ENCODE results near the gene MICA. TPM values are rescaled to one million over a fixed set of nuclear protein-coding genes. Genes with fewer than 3 reads are reported as not detected.

Gene MICA
- total and polyA plus RNA-seq, 9 of the 15 experiments (the other 6 are each of a cell fraction or from before 2014, with no cell fraction given) = 11.8 to 24.6 (median 16.7) TPM

DNA sequence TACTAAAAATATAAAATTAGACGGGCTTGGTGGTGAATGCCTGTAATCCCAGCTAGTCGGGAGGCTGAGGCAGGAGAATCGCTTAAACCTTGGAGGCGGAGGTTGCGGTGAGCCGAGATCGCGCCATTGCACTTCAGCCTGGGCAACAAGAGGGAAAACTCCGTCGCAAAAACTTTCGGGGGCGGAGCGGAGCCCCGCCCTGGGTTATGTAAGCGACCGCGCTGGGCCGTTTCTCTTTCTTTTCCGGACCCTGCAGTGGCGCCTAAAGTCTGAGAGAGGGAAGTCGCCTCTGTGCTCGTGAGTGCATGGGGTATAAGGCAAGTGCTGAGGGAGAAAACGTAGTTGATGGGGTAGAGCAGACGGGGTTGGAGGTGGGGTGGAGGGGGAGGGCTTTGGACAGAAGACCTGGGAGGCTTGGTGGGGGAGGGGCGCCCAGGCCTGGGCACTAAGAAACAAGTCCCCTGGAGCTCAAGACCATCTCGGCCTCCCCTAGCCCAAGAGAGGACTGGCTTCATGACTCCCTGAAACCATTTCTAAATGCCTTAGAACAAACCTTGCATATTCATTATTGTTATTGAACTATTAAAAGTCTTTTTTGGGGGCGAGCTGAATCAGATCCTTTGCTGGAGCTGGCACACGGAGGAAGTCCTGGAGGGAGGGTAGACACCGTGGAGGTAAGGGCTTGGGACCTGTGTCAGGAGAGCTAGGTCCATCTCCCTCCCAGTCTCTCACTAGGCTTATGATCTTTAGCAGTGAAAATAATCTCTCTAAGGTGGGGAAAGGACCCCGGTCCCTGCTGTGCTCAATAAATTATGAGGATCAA, 2.7 kb upstream of the MICA start (continued):
- TF ChIP-seq DMBX1 (CRISPR knock-in tag; IDR thresholded peaks at IDR 0.05; ENCODE audit: borderline replicate concordance) = no peak
- TF ChIP-seq PHF21A (IDR thresholded peaks at IDR 0.05; ENCODE audit: borderline replicate concordance, low read depth) = no peak
- peak; percentile 69; the same call in 1 of the 2 replicates for TF ChIP-seq POLR2AphosphoS5 (IDR thresholded peaks at IDR 0.05; ENCODE audit: control insufficient read depth, insufficient read depth, low read depth, low read length)
- no peak for TF ChIP-seq ETV5 (CRISPR knock-in tag; IDR thresholded peaks at IDR 0.05; ENCODE audit: low read depth)
- TF ChIP-seq ZC3H4 (CRISPR knock-in tag; IDR thresholded peaks at IDR 0.05; ENCODE audit: borderline replicate concordance) = no peak
- TF ChIP-seq PML (IDR thresholded peaks at IDR 0.05; ENCODE audit: low read length) = 0 out of 2 replicates have a peak, but pooled peaks have one; percentile 30
- TF ChIP-seq MYNN (IDR thresholded peaks at IDR 0.05) = 0 out of 2 replicates have a peak, but pooled peaks have one; percentile 9
- no peak for TF ChIP-seq MYNN (CRISPR knock-in tag; IDR thresholded peaks at IDR 0.05)
- TF ChIP-seq CC2D1A (IDR thresholded peaks at IDR 0.05) = no peak
- TF ChIP-seq ZBTB1 (CRISPR knock-in tag; IDR thresholded peaks at IDR 0.05; ENCODE audit: borderline replicate concordance, low read depth) = no peak
- TF ChIP-seq, protein P1, sequence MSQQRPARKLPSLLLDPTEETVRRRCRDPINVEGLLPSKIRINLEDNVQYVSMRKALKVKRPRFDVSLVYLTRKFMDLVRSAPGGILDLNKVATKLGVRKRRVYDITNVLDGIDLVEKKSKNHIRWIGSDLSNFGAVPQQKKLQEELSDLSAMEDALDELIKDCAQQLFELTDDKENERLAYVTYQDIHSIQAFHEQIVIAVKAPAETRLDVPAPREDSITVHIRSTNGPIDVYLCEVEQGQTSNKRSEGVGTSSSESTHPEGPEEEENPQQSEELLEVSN (IDR thresholded peaks at IDR 0.05; ENCODE audit: borderline replicate concordance in 1 of 2, extremely low read depth in 1 of 2, insufficient read depth in 1 of 2, insufficient read length in 1 of 2, low read depth in 1 of 2, low read length in 1 of 2, poor library complexity in 1 of 2, severe bottlenecking in 1 of 2) = peak in 1 of 2 experiments; percentile 67
- no peak for TF ChIP-seq ZNF431 (CRISPR knock-in tag; IDR thresholded peaks at IDR 0.05)
- no peak for TF ChIP-seq HMGN3 (IDR thresholded peaks at IDR 0.05; ENCODE audit: borderline replicate concordance, extremely low read depth, insufficient read length, low read depth, low read length)
- TF ChIP-seq RBM39 (optimal IDR thresholded peaks at IDR 0.05; ENCODE audit: low read depth, low read length) = no peak
- TF ChIP-seq ASH1L (IDR thresholded peaks at IDR 0.05; ENCODE audit: borderline replicate concordance, low read depth, partially characterized antibody) = no peak
- TF ChIP-seq ZNF57 (CRISPR knock-in tag; IDR thresholded peaks at IDR 0.05) = no peak
- no peak for TF ChIP-seq CUX1 (CRISPR knock-in tag; IDR thresholded peaks at IDR 0.05)
- TF ChIP-seq, protein P2, sequence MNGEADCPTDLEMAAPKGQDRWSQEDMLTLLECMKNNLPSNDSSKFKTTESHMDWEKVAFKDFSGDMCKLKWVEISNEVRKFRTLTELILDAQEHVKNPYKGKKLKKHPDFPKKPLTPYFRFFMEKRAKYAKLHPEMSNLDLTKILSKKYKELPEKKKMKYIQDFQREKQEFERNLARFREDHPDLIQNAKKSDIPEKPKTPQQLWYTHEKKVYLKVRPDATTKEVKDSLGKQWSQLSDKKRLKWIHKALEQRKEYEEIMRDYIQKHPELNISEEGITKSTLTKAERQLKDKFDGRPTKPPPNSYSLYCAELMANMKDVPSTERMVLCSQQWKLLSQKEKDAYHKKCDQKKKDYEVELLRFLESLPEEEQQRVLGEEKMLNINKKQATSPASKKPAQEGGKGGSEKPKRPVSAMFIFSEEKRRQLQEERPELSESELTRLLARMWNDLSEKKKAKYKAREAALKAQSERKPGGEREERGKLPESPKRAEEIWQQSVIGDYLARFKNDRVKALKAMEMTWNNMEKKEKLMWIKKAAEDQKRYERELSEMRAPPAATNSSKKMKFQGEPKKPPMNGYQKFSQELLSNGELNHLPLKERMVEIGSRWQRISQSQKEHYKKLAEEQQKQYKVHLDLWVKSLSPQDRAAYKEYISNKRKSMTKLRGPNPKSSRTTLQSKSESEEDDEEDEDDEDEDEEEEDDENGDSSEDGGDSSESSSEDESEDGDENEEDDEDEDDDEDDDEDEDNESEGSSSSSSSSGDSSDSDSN (IDR thresholded peaks at IDR 0.05; ENCODE audit: borderline replicate concordance in 1 of 2, low read depth in 2 of 2, low read length in 2 of 2) = no peak
